Fibroblast of pulmonary artery (primary cell): ENCODE data around the gene CES2.

Source experiments
- DNase-seq: peaks from one replicate; pipeline ENCODE4 v3.0.0-alpha.2; 2010; ENCODE audit warnings: low read depth
- H3K4me3 ChIP-seq: replicated peaks from 2 replicates; pipeline ENCODE4 v1.5.1; 2011; ENCODE audit warnings: low read depth, mild to moderate bottlenecking, control low read depth, low read length, moderate library complexity
- CTCF ChIP-seq: IDR thresholded peaks from 2 replicates; pipeline ENCODE4 v1.5.1; 2011; ENCODE audit warnings: mild to moderate bottlenecking, control low read depth, low read length, inconsistent platforms; ENCODE audit errors: missing control alignments

Gene CES2

GRCh38 chr16:66898207-66898606 lies 37.1 kb upstream of the CES2 start:
- no peak for TF ChIP-seq CTCF
- no peak overlapping the region for H3K4me3 ChIP-seq
- no peak for DNase-seq

- no peak for DNase-seq
- TF ChIP-seq CTCF, result no peak
- no peak overlapping the region for H3K4me3 ChIP-seq
Measured at GRCh38 chr16:66898933-66899309, 36.4 kb upstream of the CES2 start.

GRCh38 chr16:66899310-66899944 lies 35.9 kb upstream of the CES2 start:
- DNase-seq, result peak; percentile 64
- H3K4me3 ChIP-seq, result no peak overlapping the region
- TF ChIP-seq CTCF, result no peak

- no peak for TF ChIP-seq CTCF
Measured at GRCh38 chr16:66899945-66900710, 35.2 kb upstream of the CES2 start.

GRCh38 chr16:66900721-66901441 lies 34.4 kb upstream of the CES2 start:
- TF ChIP-seq CTCF, result no peak
- H3K4me3 ChIP-seq, result no peak overlapping the region
- no peak for DNase-seq

More at GRCh38 chr16:66899945-66900710, 35.2 kb upstream of the CES2 start:
- peak; percentile 78 for DNase-seq
- no peak overlapping the region for H3K4me3 ChIP-seq

GRCh38 chr16:66901626-66902025 lies 33.7 kb upstream of the CES2 start:
- no peak for DNase-seq
- TF ChIP-seq CTCF, result no peak
- H3K4me3 ChIP-seq, result no peak overlapping the region
